HCEC 1CT (cell line): Measurements from ENCODE around the gene MEFV.
"Not testable (repeated sequence)": the region's sequence is repeated elsewhere in the genome, so short reads cannot be mapped to it uniquely, and the experiment has no call there.

Source experiments
- DNase-seq: peaks from one replicate; pipeline ENCODE4 v3.0.0-alpha.2; 2017

MEFV gene

GRCh38 chr16:3256146-3256865 is at the start of gene MEFV:
TSS of gene MEFV (minus strand) at chr16:3256633. CDS start at chr16:3256587, 46 bp downstream.
- DNase-seq, result peak; percentile 5

GRCh38 chr16:3306078-3306477 is 49.6 kb upstream of the MEFV start:
- DNase-seq, result no peak

- peak; percentile 83 for DNase-seq
These were observed 49.0 kb upstream of the MEFV start, which contains the start of the genes TIGD7 and ZNF75A for GRCh38 chr16:3305109-3306068. TSS of gene TIGD7 (minus strand) at chr16:3305430. CDS start at chr16:3300614, 4,816 bp downstream. TSS of gene ZNF75A (plus strand) at chr16:3305497. CDS start at chr16:3308429, 2,932 bp downstream.

GRCh38 chr16:3304370-3304769 is 47.9 kb upstream of the MEFV start:
- DNase-seq, result no peak

- DNase-seq, result no peak
These were observed 39.4 kb upstream of the MEFV start for GRCh38 chr16:3295783-3296182.

- no peak for DNase-seq
These were observed 38.8 kb upstream of the MEFV start for GRCh38 chr16:3295209-3295608.

GRCh38 chr16:3292604-3293003 is 36.2 kb upstream of the MEFV start:
- no peak for DNase-seq

- DNase-seq, result no peak
These were observed 33.7 kb upstream of the MEFV start for GRCh38 chr16:3289998-3290673.

GRCh38 chr16:3285131-3285530 is 28.7 kb upstream of the MEFV start:
- no peak for DNase-seq

GRCh38 chr16:3283543-3284447 is 27.4 kb upstream of the MEFV start:
- no peak for DNase-seq

- peak; percentile 98 for DNase-seq
These were observed 26.5 kb upstream of the MEFV start, which contains the start of gene ZNF263 for GRCh38 chr16:3282730-3283542. TSS of gene ZNF263 (plus strand) at chr16:3283491. CDS start at chr16:3283819, 328 bp downstream.

GRCh38 chr16:3282103-3282729 is 25.8 kb upstream of the MEFV start:
- no peak for DNase-seq

- no peak for DNase-seq
These were observed 24.9 kb upstream of the MEFV start for GRCh38 chr16:3281222-3281820.

GRCh38 chr16:3276679-3277078 is 20.2 kb upstream of the MEFV start:
- DNase-seq, result no peak

GRCh38 chr16:3274947-3275346 is 18.5 kb upstream of the MEFV start:
- no peak for DNase-seq

GRCh38 chr16:3274490-3274889 is 18.1 kb upstream of the MEFV start:
- DNase-seq, result no peak

- DNase-seq, result not testable (repeated sequence)
These were observed 14.8 kb upstream of the MEFV start for GRCh38 chr16:3271281-3271680.

GRCh38 chr16:3270718-3271117 is 14.3 kb upstream of the MEFV start:
- not testable (repeated sequence) for DNase-seq

- no peak for DNase-seq
These were observed 11.9 kb upstream of the MEFV start for GRCh38 chr16:3268294-3268693.
